Fibroblast of gingiva (primary cell): ENCODE data around the gene CTSD.
A peak's percentile ranks its signal among the peaks of the same experiment; 100 is the strongest.
"Not testable (repeated sequence)": the region's sequence is repeated elsewhere in the genome, so short reads cannot be mapped to it uniquely, and the experiment has no call there.

Source experiments
- DNase-seq: peaks from one replicate; pipeline ENCODE4 v3.0.0-alpha.2; 2011; ENCODE audit warnings: low read depth

The CTSD gene

GRCh38 chr11:1763796-1764661, at the start of gene CTSD:
Gene CTSD (minus strand): TSS chr11:1763927. CDS start chr11:1763859, 68 bp downstream.
- DNase-seq = peak; percentile 73

- not testable (repeated sequence) for DNase-seq
Measured at GRCh38 chr11:1813356-1813755, 49.6 kb upstream of the CTSD start.

- no peak for DNase-seq
Measured at GRCh38 chr11:1812801-1813200, 49.1 kb upstream of the CTSD start.

GRCh38 chr11:1812274-1812673, 48.5 kb upstream of the CTSD start:
- no peak for DNase-seq

- no peak for DNase-seq
Measured at GRCh38 chr11:1810761-1811160, 47.0 kb upstream of the CTSD start.

- no peak for DNase-seq
Measured at GRCh38 chr11:1807264-1807995, 43.7 kb upstream of the CTSD start.

GRCh38 chr11:1805525-1805924, 41.8 kb upstream of the CTSD start:
- DNase-seq = no peak

- DNase-seq = not testable (repeated sequence)
Measured at GRCh38 chr11:1803835-1804519, 40.2 kb upstream of the CTSD start.

- no peak for DNase-seq
Measured at GRCh38 chr11:1803246-1803645, 39.5 kb upstream of the CTSD start.

GRCh38 chr11:1797391-1798125, 33.8 kb upstream of the CTSD start:
- no peak for DNase-seq

GRCh38 chr11:1796413-1797011, 32.8 kb upstream of the CTSD start:
- no peak for DNase-seq

- peak; percentile 63 for DNase-seq
Measured at GRCh38 chr11:1793081-1793480, 29.4 kb upstream of the CTSD start.

- DNase-seq = no peak
Measured at GRCh38 chr11:1792461-1792860, 28.7 kb upstream of the CTSD start.

- no peak for DNase-seq
Measured at GRCh38 chr11:1791912-1792311, 28.2 kb upstream of the CTSD start.

GRCh38 chr11:1786466-1786865, 22.7 kb upstream of the CTSD start:
- DNase-seq = no peak

- peak; percentile 55 for DNase-seq
Measured at GRCh38 chr11:1785749-1786413, 22.2 kb upstream of the CTSD start.

- DNase-seq = no peak
Measured at GRCh38 chr11:1784761-1785650, 21.3 kb upstream of the CTSD start.

GRCh38 chr11:1783725-1784529, 20.2 kb upstream of the CTSD start:
- no peak for DNase-seq
